Smooth muscle cell (in vitro differentiated cells): Measurements from ENCODE around the gene HDDC2. TPM values are rescaled to one million over a fixed set of nuclear protein-coding genes. Genes with fewer than 3 reads are reported as not detected.

Experiments
- DNase-seq: peaks from one replicate; lab custom pipeline; 2025; ENCODE audit not compliant: unreplicated experiment; lab: John Stamatoyannopoulos, UW
- H2AFZ ChIP-seq: fragments of 200-600 bp; sonication (generic); 2 replicates; pipeline ENCODE4 v1.6.0; 2016; ENCODE audit warnings: antibody characterized with exemption, low read depth, mild to moderate bottlenecking
- H3F3A ChIP-seq: fragments of 200-600 bp; sonication (generic); 2 replicates; pipeline ENCODE4 v1.6.0; 2017; ENCODE audit warnings: antibody characterized with exemption, low read depth
- H3K27ac ChIP-seq: fragments of 200-600 bp; sonication (generic); 2 replicates; pipeline ENCODE4 v1.5.1; 2016; ENCODE audit warnings: low read depth, mild to moderate bottlenecking
- H3K27me3 ChIP-seq: fragments of 200-600 bp; sonication (generic); 2 replicates; pipeline ENCODE4 v1.6.1; 2016; ENCODE audit warnings: low read depth, mild to moderate bottlenecking
- H3K36me3 ChIP-seq: fragments of 200-600 bp; sonication (generic); 2 replicates; pipeline ENCODE4 v1.5.1; 2016; ENCODE audit warnings: low read depth
- H3K4me1 ChIP-seq: fragments of 200-600 bp; sonication (generic); 2 replicates; pipeline ENCODE4 v1.5.1; 2016; ENCODE audit warnings: low read depth
- H3K4me2 ChIP-seq: fragments of 200-600 bp; sonication (generic); 2 replicates; pipeline ENCODE4 v1.6.0; 2016; ENCODE audit warnings: mild to moderate bottlenecking
- H3K4me3 ChIP-seq: fragments of 200-600 bp; sonication (generic); 2 replicates; pipeline ENCODE4 v1.5.1; 2016; ENCODE audit warnings: mild to moderate bottlenecking
- H3K79me2 ChIP-seq: fragments of 200-600 bp; sonication (generic); 2 replicates; pipeline ENCODE4 v1.6.0; 2016; ENCODE audit warnings: low read depth, mild to moderate bottlenecking
- H3K9ac ChIP-seq: fragments of 200-600 bp; sonication (generic); 2 replicates; pipeline ENCODE4 v1.6.0; 2016; ENCODE audit warnings: low read depth
- H3K9me3 ChIP-seq: fragments of 200-600 bp; sonication (generic); replicated peaks from 2 replicates; pipeline ENCODE4 v1.5.1; 2016; ENCODE audit warnings: low read depth
- H4K20me1 ChIP-seq: fragments of 200-600 bp; sonication (generic); 2 replicates; pipeline ENCODE4 v1.6.0; 2016; ENCODE audit warnings: low read depth
- WGBS: methylation state at CpG from one replicate; pipeline ENCODE4 v1.1.7; 2016; ENCODE audit warnings: low lambda C conversion rate; 5-methylcytosine and 5-hydroxymethylcytosine counted together
- polyA plus RNA-seq: library from polyadenylated mRNA; unstranded; fragments of >200 nt; fragmentation: Nextera tagmentation; extraction: Ambion mirVana; gene quantifications from 2 replicates; pipeline ENCODE4 v1.2.1, GENCODE V29; 2016
- total RNA-seq: library from RNA; depleted of rRNA; stranded (reverse); fragments of >200 nt; gene quantifications from 2 replicates; pipeline ENCODE4 v1.2.3, GENCODE V29; 2014
- TF ChIP-seq, protein P1 (sequence below): fragments of 200-600 bp; sonication (generic); IDR thresholded peaks from 2 replicates; pipeline ENCODE4 v1.5.1; 2017; ENCODE audit warnings: borderline replicate concordance, mild to moderate bottlenecking, antibody characterized with exemption; ENCODE audit not compliant: insufficient read depth, poor library complexity, severe bottlenecking

The HDDC2 gene
- total and polyA plus RNA-seq, 2 experiments from 2014 or later = 104 to 114 TPM

DNA sequence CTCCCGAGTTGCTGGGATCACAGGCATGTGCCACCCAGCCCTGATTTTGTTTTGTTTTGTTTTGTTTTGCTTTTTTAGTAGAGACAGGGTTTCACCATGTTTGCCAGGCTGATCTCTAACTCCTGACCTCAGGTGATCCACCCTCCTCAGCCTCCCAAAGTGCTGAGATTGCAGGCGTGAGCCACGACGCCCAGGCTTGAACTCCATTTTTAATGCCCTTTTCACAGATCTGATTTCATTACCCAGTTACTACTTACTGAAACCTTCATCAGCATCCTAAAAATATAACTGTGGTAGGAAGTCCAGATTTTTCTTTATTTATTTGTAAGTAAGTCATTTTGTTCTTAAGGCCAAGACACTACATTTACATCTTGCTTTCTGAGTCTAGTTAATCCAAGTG is 64.0 kb downstream of the HDDC2 start:
- 83% methylated on average over 4 of the region's 4 CpGs for WGBS
- Histone ChIP-seq H2AFZ (no peak overlapping the region), H3K27ac (no peak overlapping the region), H3K4me3 (no peak overlapping the region), H3K4me1 (no peaks in the 10 kb centered on the region), H3K36me3 (no peaks in the 10 kb centered on the region), H4K20me1 (no peaks in the 10 kb centered on the region), H3K9me3 (no peaks in the 10 kb centered on the region), H3K4me2 (no peak overlapping the region), H3F3A (no peaks in the 10 kb centered on the region), H3K27me3 (no peaks in the 10 kb centered on the region), H3K9ac (no peak overlapping the region), H3K79me2 (no peaks in the 10 kb centered on the region)
- TF ChIP-seq, protein P1, sequence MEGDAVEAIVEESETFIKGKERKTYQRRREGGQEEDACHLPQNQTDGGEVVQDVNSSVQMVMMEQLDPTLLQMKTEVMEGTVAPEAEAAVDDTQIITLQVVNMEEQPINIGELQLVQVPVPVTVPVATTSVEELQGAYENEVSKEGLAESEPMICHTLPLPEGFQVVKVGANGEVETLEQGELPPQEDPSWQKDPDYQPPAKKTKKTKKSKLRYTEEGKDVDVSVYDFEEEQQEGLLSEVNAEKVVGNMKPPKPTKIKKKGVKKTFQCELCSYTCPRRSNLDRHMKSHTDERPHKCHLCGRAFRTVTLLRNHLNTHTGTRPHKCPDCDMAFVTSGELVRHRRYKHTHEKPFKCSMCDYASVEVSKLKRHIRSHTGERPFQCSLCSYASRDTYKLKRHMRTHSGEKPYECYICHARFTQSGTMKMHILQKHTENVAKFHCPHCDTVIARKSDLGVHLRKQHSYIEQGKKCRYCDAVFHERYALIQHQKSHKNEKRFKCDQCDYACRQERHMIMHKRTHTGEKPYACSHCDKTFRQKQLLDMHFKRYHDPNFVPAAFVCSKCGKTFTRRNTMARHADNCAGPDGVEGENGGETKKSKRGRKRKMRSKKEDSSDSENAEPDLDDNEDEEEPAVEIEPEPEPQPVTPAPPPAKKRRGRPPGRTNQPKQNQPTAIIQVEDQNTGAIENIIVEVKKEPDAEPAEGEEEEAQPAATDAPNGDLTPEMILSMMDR = no peak
- no peak for DNase-seq

DNA sequence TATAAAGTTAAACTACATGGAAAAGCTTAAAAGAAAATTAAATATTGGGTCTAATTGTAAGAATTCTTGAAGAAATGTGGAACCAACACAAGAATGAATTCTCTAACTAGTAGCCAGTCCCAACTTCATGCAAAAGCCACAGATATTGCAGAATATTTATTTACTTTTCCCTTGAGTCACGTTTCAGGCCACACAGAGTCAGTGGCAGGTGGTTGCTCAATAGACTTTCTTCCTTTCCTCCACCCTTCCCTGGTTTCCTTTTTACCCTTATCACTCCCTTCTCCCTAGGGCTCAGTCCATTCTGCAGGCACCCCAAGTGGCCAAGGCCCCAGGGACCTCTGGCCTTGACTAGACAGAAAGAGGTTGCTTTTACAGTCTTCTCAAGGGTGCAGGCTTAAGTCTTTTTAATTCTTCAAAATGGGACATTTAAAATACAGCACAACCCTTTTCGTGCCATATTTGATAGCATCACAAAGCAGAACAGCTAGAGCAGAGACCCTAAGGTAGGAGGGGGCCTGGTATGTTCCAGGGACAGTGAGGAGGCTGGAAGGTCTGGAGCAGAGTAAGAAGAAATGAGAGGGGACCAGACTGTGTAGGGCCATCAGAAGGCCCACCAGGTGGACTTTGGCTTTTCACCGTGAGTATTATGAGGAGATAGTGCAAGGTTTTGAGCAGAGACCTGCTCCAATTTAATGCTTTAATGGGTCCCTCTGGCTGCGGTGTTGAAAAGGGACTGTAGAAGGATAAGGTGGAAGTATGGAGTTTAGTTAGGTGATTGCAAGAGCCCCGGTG is 65.0 kb downstream of the HDDC2 start:
- no peak overlapping the region for H3K27ac ChIP-seq
- H3K27me3 ChIP-seq = no peaks in the 10 kb centered on the region
- H3K9ac ChIP-seq = no peak overlapping the region
- H3K4me3 ChIP-seq = no peak overlapping the region
- H4K20me1 ChIP-seq = no peaks in the 10 kb centered on the region
- 86% methylated on average over 5 of the region's 5 CpGs for WGBS
- H3K4me2 ChIP-seq = no peak overlapping the region
- H3K36me3 ChIP-seq = no peaks in the 10 kb centered on the region
- no peaks in the 10 kb centered on the region for H3K4me1 ChIP-seq
- TF ChIP-seq, protein P1 = no peak
- no peak overlapping the region for H2AFZ ChIP-seq
- no peak for DNase-seq
- H3K79me2 ChIP-seq = no peaks in the 10 kb centered on the region
- no peaks in the 10 kb centered on the region for H3F3A ChIP-seq
- no peaks in the 10 kb centered on the region for H3K9me3 ChIP-seq

DNA sequence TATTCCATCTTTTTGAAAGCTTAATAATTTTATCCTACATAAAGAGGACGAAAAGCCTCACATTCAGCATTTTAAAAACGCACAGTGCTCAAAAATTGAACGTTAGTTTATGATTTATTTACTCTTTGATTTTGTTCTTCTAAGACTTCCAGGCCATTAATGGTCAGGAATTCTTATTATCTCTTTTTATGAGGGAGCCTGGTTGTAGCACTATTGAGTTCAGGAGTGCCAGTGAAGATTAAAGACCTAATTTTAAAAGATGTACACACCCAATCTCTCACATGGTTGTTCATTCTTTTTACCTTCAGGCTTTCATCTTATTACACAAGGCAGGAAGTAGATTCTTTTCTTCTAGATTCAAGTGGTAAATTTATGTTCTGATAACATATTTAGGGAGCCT is 68.6 kb downstream of the HDDC2 start:
- Histone ChIP-seq H3K4me1 (no peaks in the 10 kb centered on the region), H3F3A (no peaks in the 10 kb centered on the region), H3K27ac (no peak overlapping the region), H3K4me3 (no peak overlapping the region), H3K4me2 (no peak overlapping the region), H4K20me1 (no peaks in the 10 kb centered on the region), H3K27me3 (no peaks in the 10 kb centered on the region), H3K9me3 (no peaks in the 10 kb centered on the region), H2AFZ (no peak overlapping the region), H3K79me2 (no peaks in the 10 kb centered on the region), H3K9ac (no peak overlapping the region), H3K36me3 (no peaks in the 10 kb centered on the region)
- TF ChIP-seq, protein P1 = no peak
- 41% methylated on average over 3 of the region's 3 CpGs for WGBS
- no peak for DNase-seq

DNA sequence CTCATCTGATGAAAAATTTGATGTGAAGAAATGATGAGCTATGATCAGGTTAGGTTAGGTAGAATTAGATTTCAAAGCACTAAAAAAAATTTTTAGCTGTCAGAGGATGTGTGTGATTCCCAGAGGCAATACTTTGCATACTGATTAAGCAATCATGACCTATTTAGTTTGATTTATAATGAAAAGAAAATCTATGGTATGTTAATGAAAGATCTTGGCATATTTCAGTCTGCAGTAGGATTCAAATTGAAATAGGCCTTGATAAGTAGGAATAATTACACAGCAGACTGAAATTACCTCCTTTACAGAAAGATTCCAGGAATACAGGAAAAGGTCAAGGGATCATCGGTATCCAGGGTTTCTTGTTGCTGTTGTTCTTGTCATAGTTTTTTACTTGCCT is 69.3 kb downstream of the HDDC2 start:
- Histone ChIP-seq H2AFZ (no peak overlapping the region), H3K9me3 (no peaks in the 10 kb centered on the region), H3K27me3 (no peaks in the 10 kb centered on the region), H3K9ac (no peak overlapping the region), H4K20me1 (no peaks in the 10 kb centered on the region), H3F3A (no peaks in the 10 kb centered on the region), H3K27ac (no peak overlapping the region), H3K79me2 (no peaks in the 10 kb centered on the region), H3K36me3 (no peaks in the 10 kb centered on the region), H3K4me1 (no peaks in the 10 kb centered on the region), H3K4me2 (no peak overlapping the region), H3K4me3 (no peak overlapping the region)
- WGBS = 67% methylated on average over 1 of the region's 1 CpG
- TF ChIP-seq, protein P1 = no peak
- no peak for DNase-seq
